ENCODE results near the gene MIEF1.

The MIEF1 gene

DNA sequence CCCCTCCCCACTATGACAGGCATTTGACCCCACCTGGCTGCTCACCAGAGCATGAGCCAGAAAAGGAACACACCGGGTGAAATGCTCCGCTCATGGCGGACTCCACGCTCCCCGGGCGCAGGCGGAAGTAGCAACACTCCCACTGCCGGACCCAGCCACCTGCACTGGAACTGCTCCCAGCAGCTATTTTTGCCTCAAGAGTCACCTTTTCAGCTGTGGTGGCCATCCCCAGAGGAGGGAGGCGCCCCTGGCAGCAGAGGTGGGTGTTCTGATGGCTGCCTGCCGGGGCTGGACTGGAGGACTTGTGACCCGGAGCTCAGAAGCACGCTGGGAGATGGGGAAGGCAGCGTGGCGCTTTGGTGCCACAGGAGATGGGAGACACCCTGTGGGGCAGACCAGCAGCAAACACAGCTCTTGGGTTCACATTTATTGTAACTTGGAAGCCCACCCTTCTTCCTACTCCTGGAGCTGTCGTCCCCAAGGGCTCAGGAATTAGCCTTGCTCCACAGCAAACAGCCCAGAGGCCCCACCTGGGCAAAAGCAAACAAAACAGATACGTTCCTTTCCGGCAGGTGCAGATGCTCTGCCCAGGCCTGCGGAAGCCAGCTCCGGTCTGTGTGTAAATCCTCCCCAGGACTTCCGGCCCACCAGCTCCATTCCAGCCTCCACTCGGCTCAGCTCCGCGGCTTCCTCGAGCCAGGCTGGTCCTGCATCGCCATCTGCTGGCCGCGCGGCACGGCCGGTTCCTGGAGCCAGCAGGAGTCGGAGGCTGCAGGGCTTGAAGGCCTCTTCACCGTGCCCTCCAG, 26.8 kb downstream of the MIEF1 start:
- DNase-seq (ENCODE audit: low read depth), result peak; percentile 69

DNA sequence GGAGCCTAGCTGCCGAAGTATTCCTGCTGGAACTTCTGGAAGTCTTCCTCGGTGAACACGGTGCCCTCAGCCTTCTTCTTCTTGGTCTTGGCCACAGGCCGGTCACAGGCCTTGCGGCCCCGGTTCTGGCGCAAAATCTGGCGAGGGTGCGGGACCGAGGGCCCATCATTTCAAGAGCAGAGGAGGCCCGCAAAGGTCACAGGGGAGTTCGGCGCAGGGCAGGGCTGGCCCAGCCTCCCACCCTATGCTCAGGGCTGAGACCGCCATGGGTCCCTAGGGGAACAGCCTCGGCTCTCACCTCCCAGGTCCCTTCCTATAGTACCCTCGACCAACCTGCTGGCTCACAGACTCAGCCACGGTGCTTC, 27.4 kb downstream of the MIEF1 start:
- DNase-seq (ENCODE audit: low read depth), result no peak

DNA sequence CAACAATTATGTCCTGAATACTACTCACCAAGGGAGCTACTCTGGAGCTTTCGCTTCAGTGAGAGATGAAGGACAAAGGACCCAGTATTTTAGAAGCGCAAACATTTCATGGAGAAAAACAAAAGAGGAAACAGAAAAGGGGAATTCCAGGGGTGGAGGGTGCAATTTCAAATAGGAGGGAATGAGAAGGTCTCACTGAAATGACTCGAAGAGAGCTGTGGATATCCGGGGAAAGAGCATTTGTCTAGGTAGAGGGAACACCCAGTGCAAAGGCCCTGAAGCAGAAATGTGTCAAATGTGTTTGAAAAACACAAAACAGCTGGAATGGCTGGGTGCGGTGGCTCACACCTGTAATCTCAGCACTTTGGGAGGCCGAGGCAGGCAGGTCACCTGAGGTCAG, 28.0 kb downstream of the MIEF1 start:
- DNase-seq (ENCODE audit: low read depth), result no peak

DNA sequence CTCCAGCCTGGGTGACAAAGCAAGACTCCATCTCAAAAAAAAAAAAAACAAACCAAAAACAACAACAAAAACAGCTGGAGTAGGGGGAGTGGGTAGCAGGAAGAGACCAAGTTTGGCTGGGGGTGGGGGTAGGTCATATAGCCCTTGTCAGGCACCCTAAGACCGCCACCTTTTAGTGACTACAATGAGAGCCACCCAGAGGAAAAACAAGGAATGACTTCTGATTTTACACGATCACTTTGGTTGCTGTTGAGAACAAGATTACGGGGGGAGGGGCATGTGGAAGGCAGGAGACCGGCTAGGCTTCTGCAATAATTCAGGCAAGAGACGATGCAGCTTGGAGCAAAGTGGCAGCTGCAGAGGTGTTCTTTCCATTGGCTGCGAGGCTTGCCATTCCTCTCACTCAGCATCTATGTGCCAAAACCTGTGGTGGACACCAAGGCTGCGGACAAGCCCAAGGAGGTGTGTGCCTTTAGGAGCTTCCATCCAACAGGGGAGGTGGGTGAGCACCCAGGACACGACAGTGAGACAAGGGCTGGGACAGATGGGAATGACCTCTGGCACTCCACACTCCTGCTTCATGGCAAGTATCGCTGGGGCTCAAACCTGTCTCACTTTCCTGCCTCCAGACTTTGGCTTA, 28.7 kb downstream of the MIEF1 start:
- DNase-seq (ENCODE audit: low read depth), result peak; percentile 20

DNA sequence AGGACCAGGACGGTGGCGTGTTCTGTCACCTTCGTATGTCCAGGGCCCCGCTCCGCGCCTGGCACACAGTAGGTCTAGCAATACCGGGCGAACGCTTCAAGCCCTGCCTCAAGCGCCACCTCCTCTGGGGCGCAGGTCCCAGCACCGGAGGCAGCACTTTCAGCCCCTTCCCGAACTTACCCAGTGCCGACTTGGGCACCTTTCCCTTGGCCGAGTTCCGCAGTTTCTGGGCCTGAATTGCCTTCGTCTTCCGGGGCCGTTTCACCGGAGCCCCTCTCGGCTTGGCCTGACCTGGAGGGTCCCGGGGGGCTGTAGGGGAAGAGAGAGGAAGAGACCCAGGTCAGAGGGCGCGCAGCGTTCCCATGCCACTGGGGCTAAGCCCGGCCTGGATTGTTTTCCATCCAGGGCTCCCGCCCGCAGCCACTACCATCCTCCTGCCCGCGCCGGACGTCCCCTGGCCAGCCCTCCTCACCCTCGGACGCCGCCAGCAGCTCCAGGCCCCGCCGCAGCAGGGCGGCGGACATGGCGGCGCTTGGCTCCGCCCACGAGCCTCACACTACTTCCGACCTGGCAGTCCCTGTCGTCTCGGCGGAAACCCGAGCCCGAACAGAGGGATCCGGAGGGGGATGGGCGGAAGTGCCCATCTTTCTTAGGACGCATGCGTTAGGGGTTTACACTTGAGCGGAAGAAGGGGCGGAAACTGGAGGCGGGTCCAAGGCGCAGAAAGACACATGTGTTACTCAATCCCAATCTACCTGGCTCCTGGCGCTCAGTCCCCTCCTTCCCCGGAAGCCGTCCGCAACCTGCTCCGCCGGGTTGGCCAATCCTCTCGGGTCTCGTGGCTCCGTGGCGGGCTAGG, 30.4 kb downstream of the MIEF1 start, which contains the start of gene RPS19BP1:
Gene RPS19BP1 (minus strand): TSS at position 534 of the 859 bp plus-strand sequence. CDS start 10 bp downstream, at position 524.
- peak; percentile 98 for DNase-seq (ENCODE audit: low read depth)

DNA sequence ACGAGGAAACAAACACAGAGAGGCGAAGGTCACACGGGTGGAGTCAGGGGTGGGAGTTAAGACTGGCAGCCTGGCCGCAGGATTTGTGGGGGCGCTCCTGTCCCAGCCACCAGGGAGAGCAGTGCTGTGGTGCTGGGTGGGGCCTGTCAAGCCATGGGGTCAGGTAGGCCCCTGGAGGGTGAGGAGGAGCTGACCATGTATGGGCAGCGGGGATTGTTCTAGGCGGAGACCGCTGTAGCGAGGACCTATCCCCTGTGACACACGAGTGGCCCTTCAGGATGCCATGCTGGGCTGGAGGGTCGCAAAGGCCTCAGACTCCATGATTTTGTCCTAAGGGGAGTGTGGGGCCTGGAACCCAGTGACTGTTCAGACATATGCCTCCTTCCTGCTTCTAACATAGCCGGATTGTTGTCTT, 32.0 kb downstream of the MIEF1 start:
- DNase-seq (ENCODE audit: low read depth), result no peak

DNA sequence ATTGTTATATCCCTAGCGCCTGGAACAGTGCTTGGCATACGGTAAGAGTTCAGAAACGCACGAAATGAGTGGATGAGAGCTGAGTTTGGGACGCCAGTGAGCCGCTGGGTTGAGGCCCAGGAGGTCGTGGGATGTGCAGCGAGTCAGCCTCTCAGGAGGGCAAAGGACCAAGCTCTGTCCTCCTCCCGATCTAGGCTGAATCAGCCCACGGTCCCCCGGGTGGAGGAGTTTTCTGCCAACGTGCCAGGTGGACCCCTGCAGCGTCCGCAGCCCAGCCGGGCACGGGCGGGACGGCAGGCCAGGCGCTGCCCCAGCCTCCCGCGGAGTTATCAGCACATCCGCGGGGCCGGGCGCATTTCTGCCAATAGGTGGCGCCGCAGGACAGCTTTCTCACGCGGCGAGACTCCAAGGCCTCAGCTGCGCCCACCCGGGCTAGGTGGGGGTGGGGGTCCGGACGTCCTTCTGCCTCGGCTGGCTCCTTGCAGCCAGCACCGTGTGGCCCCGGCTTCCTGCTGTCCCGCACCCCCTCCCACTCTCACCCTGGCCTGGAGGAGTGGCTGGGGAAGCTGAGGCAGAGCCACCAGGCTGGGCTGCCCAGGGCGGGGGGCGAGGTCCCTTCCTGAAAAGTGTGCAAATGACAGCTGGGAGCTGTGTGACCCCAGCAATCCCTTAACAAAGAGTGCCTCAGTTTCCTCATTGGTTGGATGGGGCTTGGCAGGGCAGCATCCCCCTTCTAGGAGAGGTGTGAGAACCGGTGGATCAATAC, 32.7 kb downstream of the MIEF1 start:
- peak; percentile 18 for DNase-seq (ENCODE audit: low read depth)

DNA sequence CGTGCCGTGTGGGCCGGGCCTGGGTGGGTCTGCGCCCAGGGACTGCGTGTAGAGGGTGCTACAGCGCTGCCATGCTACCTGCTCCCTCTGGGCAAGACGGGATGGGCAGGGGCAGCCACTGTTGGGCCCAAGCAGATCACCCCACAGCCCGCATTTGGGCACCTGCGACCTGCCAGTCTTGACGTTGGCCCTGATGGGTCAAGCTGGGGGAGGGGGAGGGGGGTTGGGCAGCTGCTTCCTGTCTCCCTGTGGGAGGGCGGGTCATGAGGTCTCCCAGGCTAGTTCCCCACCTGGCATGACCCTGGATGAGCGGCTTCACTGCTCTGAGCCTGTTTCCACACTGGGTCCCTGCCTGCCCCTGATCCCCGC, 33.3 kb downstream of the MIEF1 start:
- no peak for DNase-seq (ENCODE audit: low read depth)

DNA sequence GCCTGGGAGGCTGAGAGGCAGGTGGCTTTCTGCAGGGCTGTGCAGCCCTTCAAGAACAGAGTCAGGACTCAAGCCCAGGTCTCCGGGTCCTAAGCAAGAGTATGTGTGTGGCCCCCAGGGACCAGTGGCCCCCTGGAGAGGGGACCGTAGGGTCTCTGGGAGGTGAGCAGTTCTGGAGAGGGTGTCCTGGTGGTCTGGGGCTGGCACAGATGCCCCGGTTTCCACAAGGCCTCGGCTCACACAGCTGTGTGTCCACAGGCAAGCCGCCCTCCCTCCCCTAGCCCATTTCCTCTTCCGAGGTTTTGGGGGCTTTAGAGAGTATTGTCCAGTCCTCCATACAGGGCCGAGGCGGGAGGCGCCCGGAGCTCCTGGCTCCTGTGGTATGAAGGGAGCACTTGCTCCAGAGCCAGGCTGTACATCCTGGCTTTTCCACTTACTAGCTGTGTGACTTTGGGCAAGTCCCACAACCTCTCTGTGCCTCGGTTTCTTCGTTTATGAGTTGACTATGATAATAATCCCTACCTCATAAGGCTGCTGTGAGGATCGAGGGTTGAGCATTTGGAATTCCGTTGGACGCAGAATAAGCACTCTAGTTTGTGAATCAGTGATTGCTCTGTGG, 33.9 kb downstream of the MIEF1 start:
- DNase-seq (ENCODE audit: low read depth), result no peak

DNA sequence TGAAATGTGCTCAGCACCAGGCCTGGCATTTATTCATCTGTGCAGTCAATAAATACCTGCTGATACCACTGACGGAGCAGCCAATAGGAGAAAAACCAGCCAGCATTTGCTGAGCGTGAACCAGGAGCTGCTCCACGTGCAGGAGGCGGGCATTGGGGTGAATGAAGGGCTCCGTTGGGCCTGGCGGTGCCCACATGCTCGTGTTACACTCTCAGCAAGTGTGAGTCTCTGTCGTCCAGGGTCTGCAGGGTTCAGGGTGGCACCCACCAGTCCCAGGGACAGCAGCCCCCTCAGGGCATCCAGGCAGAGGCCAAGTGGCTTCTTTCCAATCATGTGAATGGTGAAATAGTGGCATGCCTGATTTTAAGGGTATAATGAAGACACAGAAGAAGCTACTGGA, 34.6 kb downstream of the MIEF1 start:
- no peak for DNase-seq (ENCODE audit: low read depth)

DNA sequence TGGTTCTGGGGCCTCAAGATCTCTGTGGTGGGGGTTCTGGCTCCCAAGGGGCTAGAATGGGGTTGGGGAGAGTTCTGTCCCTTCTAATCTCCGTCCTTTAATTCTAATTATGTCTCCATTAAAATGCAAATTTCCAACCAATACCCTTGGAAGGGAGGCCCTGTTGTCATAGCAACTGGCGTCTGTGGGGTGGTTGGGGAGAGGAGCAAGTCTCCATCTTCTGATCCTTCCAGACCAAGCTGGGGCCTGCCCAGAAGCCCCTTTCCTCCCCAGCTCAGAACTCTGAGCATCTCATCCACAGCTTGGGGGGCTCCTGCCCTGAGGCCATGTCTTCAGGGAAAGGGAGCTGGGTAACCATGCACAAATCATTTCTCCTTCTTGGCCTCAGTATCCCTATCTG, 35.9 kb downstream of the MIEF1 start:
- DNase-seq (ENCODE audit: low read depth), result no peak

DNA sequence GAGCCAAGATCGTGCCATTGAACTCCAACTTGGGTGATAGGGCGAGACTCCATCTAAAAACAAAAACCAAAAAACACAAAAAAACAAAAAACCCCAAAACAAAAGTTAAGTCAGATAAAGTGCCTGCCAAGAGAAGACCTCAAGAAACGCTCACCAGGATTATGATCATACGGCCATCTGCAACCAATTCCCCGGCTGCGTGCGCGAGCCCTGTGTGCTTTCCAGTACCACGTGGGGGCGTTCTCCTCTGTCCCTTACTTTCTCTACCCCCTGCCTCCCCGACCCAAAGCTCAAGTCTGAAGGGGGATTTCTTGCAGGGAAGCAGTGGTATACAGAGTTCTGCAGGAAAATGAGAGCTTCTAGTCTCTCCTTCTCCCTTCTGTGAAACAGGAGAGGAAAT, 41.0 kb downstream of the MIEF1 start:
- no peak for DNase-seq (ENCODE audit: low read depth)

DNA sequence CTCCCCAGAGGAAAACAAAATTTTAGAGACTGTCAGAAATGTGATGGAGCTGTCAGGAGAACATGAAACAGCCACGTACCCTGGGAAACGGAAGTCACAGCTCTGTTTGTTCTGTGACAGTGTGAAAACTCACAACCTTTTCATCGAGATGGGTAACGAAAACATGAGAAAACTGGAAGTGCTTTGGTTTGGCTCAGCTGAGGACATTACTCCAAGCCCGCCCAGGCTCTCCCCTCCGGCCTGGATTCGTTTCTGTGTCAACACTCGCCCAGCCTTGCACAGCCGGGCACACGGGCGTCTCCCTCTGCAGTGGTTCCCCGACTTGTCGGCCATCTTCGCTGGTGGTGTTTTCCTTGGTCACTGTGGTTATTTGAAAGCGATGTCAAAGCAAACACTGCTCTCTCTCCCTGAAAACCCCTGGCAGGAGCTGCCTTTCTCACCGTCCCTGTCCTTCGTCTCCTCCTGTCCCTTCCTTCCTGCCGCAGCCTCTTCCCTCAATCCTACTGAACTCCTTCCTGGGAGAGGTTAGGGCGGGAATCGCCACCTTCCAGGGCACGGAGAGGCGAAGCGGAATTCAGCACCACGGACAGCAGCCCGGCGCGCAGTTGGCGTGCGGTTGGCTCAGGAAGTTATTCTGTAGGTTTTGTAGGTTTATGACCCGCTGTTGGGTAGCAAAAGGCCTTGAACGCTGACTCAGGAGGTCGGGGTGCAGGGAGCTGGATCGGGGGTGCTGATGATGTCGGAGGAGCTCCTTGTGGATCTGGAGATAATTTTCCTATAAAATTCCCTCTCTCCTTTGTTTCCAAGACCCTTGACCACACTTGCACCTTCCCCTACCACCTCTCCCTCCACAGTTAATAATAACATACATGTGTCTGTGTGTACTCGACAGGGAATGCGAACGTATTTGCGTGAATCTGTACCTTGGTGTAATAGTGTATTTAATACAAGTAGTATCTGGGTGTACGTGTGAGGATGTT, 43.6 kb downstream of the MIEF1 start:
- no peak for DNase-seq (ENCODE audit: low read depth)

DNA sequence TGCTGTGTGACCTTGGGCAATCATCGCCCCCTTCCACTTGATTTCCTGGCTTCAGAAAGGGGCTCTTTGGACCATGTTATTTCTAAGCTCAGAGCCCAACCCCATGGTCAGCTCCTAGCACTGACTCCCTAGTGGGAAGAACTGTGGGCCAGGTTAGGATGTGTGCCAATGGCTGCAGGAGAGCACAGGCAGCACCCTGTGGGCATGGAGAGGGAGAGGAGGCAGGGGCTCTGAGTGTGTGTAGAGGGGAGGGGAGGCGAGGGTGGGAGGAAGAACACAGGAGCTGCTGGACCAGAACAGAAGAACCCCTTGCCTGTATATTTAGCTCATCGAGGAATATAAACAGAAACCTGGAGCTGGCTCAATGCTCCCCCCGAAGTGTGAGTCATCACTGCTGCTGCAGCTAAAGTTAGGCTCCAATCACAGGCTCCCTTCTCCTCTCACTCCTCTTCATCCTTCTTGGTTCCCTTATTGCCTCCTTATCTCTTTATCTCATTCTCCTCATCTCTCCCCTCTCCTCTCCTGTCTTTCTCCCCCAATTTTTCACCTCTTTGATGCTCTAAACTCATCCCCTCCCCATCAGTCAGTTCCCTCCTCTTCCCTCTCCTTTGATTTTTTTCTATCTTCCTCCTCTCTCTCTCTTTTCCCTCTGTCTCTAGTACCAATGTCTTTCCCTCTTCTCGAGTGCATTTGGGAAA, 44.9 kb downstream of the MIEF1 start:
- peak; percentile 20 for DNase-seq (ENCODE audit: low read depth)

DNA sequence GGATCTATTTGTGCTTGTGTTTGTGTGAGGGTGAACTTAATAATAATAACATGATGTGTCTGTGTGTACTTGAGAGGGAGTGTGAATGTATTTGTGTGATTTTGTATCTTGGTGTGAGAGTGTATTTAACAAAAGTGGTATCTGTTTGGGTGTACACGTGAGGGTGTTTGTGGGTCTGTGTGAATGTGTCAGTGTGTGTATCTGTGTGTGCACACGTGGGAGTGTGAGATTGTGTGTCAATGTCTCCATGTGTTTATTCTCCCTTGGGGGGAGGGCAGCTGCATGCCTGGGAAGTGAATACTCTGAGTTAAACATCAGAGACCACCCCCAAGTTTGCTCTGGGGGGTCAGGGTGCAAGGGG, 45.5 kb downstream of the MIEF1 start:
- no peak for DNase-seq (ENCODE audit: low read depth)

DNA sequence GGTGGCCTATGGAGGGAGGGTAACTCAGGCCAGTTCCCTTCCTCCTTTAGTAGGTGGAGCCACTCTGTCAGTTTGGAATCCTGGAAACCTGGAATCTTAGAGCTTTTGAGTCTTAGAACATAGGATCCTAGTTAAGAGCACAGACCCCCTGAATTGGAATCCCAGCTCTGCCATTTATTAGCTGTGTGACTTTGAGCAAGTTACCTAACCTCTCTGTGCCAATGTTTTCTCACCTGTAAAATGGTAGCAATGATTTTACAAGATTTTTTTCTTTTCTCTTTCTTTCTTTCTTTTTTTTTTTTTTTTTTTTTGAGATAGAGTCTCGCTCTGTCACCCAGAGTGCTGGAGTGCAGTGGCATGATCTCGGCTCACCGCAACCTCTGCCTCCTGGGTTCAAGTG, 51.3 kb downstream of the MIEF1 start:
- no peak for DNase-seq (ENCODE audit: low read depth)

DNA sequence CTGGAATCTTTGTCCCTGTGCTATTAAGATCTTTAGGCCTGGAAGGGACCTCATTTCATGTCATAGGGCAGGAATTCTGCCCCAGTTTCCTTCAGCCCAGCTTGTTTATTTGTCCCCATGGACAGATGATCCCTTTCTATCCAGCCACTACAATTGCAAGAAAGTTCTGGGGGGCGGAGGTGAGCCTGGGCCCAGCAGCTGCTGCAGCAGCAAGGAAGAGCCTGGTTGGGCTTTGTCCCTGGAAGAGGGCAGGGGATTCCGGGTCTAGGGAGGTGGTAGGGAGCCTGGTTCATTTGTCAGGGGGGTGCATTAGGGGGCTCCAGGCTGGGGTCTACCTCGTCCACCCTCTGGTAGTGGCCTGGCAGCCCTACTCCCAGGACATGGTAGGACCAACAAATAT, 52.1 kb downstream of the MIEF1 start:
- no peak for DNase-seq (ENCODE audit: low read depth)

DNA sequence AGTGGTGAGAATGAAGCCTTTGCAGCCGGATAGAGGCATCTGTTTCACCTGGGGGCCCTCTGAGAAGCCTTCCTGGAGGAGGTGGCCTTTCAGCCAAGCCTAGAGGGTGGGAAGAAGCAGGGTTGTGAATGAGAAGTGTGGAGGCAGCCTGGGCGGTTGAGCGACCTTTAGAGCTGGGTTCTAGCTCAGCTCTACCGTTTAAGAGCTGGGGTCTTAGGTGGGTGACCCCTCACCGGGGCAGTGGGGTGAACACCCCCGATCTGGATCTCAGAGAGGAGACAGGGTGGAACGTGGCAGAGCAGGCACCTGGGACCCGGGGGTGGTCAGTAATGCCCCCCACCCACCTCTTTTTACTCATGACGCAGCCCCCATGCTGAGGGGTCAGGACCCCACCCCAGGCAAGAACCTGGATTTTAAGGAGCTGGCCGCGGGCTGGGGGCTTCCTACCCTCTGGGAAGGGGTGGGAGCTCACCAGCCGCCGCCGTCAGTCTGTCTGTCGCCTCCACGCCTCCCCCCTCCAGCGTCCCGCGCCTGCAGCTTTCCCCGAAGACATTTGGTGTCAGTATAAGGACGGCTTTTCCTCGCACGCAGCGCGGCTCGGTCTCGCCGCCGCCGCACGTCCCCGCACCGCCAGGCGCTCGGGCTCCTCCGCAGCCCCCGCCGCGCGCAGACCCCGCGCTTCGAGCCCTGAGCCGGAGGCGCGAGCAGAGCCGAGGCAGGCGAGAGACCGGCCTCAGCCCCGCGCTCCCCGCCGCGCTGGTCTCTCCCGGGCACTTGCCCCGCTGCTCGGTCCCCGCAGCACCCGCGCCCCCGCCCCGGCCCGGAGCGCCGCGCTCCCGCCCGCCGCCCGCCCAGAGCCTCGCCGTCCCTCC, 55.1 kb downstream of the MIEF1 start:
- no peak for DNase-seq (ENCODE audit: low read depth)

DNA sequence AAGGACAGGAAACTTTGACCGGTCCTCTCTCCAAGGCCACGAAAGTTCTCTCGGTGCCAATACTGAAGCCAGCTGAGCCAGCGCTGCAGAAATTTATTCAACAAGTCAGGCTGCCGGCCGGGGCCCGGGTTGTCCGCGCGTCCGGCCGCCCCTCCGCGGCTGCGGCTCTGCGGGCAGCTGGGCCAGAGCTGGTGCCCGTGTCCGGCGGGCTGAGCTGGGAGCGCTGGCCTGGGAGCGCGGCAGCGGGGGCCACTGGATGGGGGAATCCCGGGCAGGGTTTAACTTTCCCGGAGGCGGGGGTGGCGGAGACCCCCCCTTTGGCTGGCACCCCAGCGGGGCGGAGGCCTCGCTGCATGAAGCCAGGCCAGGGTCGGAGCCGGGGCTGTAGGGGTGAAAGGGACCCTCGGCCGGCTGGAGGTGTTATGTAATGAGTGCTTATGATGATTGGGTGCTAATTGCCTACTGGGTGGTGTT, 56.2 kb downstream of the MIEF1 start:
- DNase-seq (ENCODE audit: low read depth), result no peak
